HEK293 (cell line): ENCODE data around the gene NRSN2.

Source experiments
- CTCF ChIA-PET: fragments of 350-600 bp; formaldehyde crosslinking; extraction: SDS; loops from one replicate; lab custom pipeline; 2021; ENCODE audit warnings: antibody characterized with exemption; lab: Yijun Ruan, JAX
- POLR2A ChIA-PET: fragments of 300-600 bp; formaldehyde crosslinking; extraction: SDS; loops from one replicate; lab custom pipeline; 2020; ENCODE audit warnings: antibody characterized with exemption, inconsistent platforms; lab: Yijun Ruan, JAX
- H3K27ac ChIP-seq: fragments of 200-500 bp; sonication (Bioruptor generic); 2 replicates; pipeline ENCODE4 v1.5.1; 2014; ENCODE audit warnings: low read depth, low read length, control low read depth, inconsistent platforms; ENCODE audit errors: extremely low read depth
- H3K36me3 ChIP-seq, 2 experiments: fragments of 200-500 bp in 1 of 2; sonication (Bioruptor generic) in 1 of 2; 1 replicate in 1 of 2; 2 replicates in 1 of 2; pipeline ENCODE4 v1.5.1; 2014 to 2017; ENCODE audit warnings: inconsistent platforms in 2 of 2, low read length in 2 of 2; ENCODE audit not compliant: control insufficient read depth in 2 of 2, insufficient read depth in 1 of 2
- H3K4me1 ChIP-seq: fragments of 200-500 bp; sonication (Bioruptor generic); 2 replicates; pipeline ENCODE4 v1.5.1; 2014; ENCODE audit warnings: mild to moderate bottlenecking, low read length, inconsistent platforms; ENCODE audit not compliant: control insufficient read depth, insufficient read depth
- H3K4me3 ChIP-seq: 2 replicates; pipeline ENCODE4 v1.5.1; 2011; ENCODE audit warnings: low read depth, mild to moderate bottlenecking, control low read depth, low read length, moderate library complexity
- H3K9me3 ChIP-seq: fragments of 200-500 bp; sonication (Bioruptor generic); 2 replicates; pipeline ENCODE4 v1.5.1; 2014; ENCODE audit warnings: low read depth, low read length, inconsistent platforms; ENCODE audit not compliant: control insufficient read depth, insufficient read depth
- BCL11A ChIP-seq: fragments of 450-650 bp; formaldehyde crosslinking; IDR thresholded peaks from 2 replicates; pipeline ENCODE4 v1.5.1; 2016; ENCODE audit warnings: low read depth, missing biosample characterization, missing genetic modification characterization
- FEZF1 ChIP-seq: fragments of 450-650 bp; formaldehyde crosslinking; IDR thresholded peaks from 2 replicates; pipeline ENCODE4 v1.5.1; 2016; ENCODE audit warnings: missing biosample characterization, missing genetic modification characterization
- IKZF3 ChIP-seq: fragments of 450-650 bp; IDR thresholded peaks from 2 replicates; pipeline ENCODE4 v1.5.0; 2018; ENCODE audit warnings: missing biosample characterization, mild to moderate bottlenecking, missing genetic modification characterization, moderate library complexity
- WT1 ChIP-seq: fragments of 450-650 bp; formaldehyde crosslinking; IDR thresholded peaks from 2 replicates; pipeline ENCODE4 v1.5.1; 2016; ENCODE audit warnings: missing biosample characterization, missing genetic modification characterization
- YY1 ChIP-seq: fragments of 450-650 bp; formaldehyde crosslinking; IDR thresholded peaks from 2 replicates; pipeline ENCODE4 v1.5.1; 2018; ENCODE audit warnings: missing biosample characterization, missing genetic modification characterization
- ZBTB20 ChIP-seq: fragments of 450-650 bp; formaldehyde crosslinking; IDR thresholded peaks from 2 replicates; pipeline ENCODE4 v1.5.1; 2016; ENCODE audit warnings: missing biosample characterization, missing genetic modification characterization
- ZBTB8A ChIP-seq: fragments of 450-650 bp; formaldehyde crosslinking; IDR thresholded peaks from 2 replicates; pipeline ENCODE4 v1.5.1; 2016; ENCODE audit warnings: missing biosample characterization, missing genetic modification characterization
- ZNF112 ChIP-seq: fragments of 450-650 bp; formaldehyde crosslinking; IDR thresholded peaks from 2 replicates; pipeline ENCODE4 v1.5.0; 2017; ENCODE audit warnings: missing biosample characterization, missing genetic modification characterization
- ZNF146 ChIP-seq: fragments of 450-650 bp; formaldehyde crosslinking; IDR thresholded peaks from 2 replicates; pipeline ENCODE4 v1.5.1; 2016; ENCODE audit warnings: missing biosample characterization, missing genetic modification characterization
- ZNF19 ChIP-seq: fragments of 450-650 bp; formaldehyde crosslinking; IDR thresholded peaks from 2 replicates; pipeline ENCODE4; 2016; ENCODE audit warnings: missing biosample characterization, missing genetic modification characterization, low read depth
- ZNF302 ChIP-seq: fragments of 450-650 bp; formaldehyde crosslinking; IDR thresholded peaks from 2 replicates; pipeline ENCODE4 v1.5.1; 2016; ENCODE audit warnings: missing biosample characterization, missing genetic modification characterization, low read depth
- ZNF544 ChIP-seq: fragments of 450-650 bp; formaldehyde crosslinking; IDR thresholded peaks from 2 replicates; pipeline ENCODE4 v1.5.0; 2017; ENCODE audit warnings: missing biosample characterization, missing genetic modification characterization
- ZNF561 ChIP-seq: fragments of 450-650 bp; IDR thresholded peaks from 2 replicates; pipeline ENCODE4 v1.5.1; 2018; ENCODE audit warnings: missing biosample characterization, missing genetic modification characterization, borderline replicate concordance
- ZNF629 ChIP-seq: fragments of 450-650 bp; formaldehyde crosslinking; IDR thresholded peaks from 2 replicates; pipeline ENCODE4 v1.5.1; 2017; ENCODE audit warnings: missing biosample characterization, missing genetic modification characterization
- ZNF660 ChIP-seq: fragments of 450-650 bp; IDR thresholded peaks from 2 replicates; pipeline ENCODE4 v1.5.1; 2018; ENCODE audit warnings: missing biosample characterization, mild to moderate bottlenecking, missing genetic modification characterization
- ZNF677 ChIP-seq: fragments of 450-650 bp; IDR thresholded peaks from 2 replicates; pipeline ENCODE4 v1.5.0; 2018; ENCODE audit warnings: missing biosample characterization, mild to moderate bottlenecking, missing genetic modification characterization, moderate library complexity
- ZNF777 ChIP-seq: fragments of 450-650 bp; formaldehyde crosslinking; IDR thresholded peaks from 2 replicates; pipeline ENCODE4 v1.5.1; 2017; ENCODE audit warnings: missing biosample characterization, missing genetic modification characterization, borderline replicate concordance
- TF ChIP-seq, protein P1 (sequence below): fragments of 450-650 bp; formaldehyde crosslinking; IDR thresholded peaks from 2 replicates; pipeline ENCODE4 v1.5.1; 2016; ENCODE audit warnings: missing biosample characterization, missing genetic modification characterization
- TF ChIP-seq, protein P2 (sequence below): fragments of 450-650 bp; formaldehyde crosslinking; IDR thresholded peaks from 2 replicates; pipeline ENCODE4 v1.5.1; 2017; ENCODE audit warnings: missing biosample characterization, missing genetic modification characterization
- TF ChIP-seq, protein P3 (sequence below): fragments of 450-650 bp; formaldehyde crosslinking; optimal IDR thresholded peaks from 2 replicates; pipeline ENCODE3; 2016; ENCODE audit warnings: missing biosample characterization, mild to moderate bottlenecking, missing genetic modification characterization
- TF ChIP-seq, protein P4 (sequence below): fragments of 450-650 bp; formaldehyde crosslinking; IDR thresholded peaks from 2 replicates; pipeline ENCODE4 v1.5.1; 2016; ENCODE audit warnings: missing biosample characterization, missing genetic modification characterization
- TF ChIP-seq, protein P5 (sequence below): fragments of 450-650 bp; formaldehyde crosslinking; IDR thresholded peaks from 2 replicates; pipeline ENCODE4 v1.5.1; 2016; ENCODE audit warnings: missing biosample characterization, missing genetic modification characterization, low read depth
- TF ChIP-seq, protein P6 (sequence below): fragments of 450-650 bp; formaldehyde crosslinking; IDR thresholded peaks from 2 replicates; pipeline ENCODE4 v1.5.1; 2016; ENCODE audit warnings: missing biosample characterization, missing genetic modification characterization

The NRSN2 gene

DNA sequence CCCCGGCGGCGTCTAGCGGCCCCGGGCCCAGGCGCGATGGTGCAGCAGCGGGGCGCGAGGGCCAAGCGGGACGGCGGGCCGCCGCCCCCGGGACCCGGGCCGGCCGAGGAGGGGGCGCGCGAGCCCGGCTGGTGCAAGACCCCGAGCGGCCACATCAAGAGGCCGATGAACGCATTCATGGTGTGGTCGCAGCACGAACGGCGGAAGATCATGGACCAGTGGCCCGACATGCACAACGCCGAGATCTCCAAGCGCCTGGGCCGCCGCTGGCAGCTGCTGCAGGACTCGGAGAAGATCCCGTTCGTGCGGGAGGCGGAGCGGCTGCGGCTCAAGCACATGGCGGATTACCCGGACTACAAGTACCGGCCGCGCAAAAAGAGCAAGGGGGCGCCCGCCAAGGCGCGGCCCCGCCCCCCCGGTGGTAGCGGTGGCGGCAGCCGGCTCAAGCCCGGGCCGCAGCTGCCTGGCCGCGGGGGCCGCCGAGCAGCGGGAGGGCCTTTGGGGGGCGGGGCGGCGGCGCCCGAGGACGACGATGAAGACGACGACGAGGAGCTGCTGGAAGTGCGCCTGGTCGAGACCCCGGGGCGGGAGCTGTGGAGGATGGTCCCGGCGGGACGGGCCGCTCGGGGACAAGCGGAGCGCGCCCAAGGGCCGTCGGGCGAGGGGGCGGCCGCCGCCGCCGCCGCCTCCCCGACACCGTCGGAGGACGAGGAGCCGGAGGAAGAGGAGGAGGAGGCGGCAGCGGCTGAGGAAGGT, 20.8 kb upstream of the NRSN2 start (continued):
- TF ChIP-seq, protein P1, sequence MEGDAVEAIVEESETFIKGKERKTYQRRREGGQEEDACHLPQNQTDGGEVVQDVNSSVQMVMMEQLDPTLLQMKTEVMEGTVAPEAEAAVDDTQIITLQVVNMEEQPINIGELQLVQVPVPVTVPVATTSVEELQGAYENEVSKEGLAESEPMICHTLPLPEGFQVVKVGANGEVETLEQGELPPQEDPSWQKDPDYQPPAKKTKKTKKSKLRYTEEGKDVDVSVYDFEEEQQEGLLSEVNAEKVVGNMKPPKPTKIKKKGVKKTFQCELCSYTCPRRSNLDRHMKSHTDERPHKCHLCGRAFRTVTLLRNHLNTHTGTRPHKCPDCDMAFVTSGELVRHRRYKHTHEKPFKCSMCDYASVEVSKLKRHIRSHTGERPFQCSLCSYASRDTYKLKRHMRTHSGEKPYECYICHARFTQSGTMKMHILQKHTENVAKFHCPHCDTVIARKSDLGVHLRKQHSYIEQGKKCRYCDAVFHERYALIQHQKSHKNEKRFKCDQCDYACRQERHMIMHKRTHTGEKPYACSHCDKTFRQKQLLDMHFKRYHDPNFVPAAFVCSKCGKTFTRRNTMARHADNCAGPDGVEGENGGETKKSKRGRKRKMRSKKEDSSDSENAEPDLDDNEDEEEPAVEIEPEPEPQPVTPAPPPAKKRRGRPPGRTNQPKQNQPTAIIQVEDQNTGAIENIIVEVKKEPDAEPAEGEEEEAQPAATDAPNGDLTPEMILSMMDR = peak; percentile 35; the same call in 1 of the 2 replicates
- TF ChIP-seq, protein P2, sequence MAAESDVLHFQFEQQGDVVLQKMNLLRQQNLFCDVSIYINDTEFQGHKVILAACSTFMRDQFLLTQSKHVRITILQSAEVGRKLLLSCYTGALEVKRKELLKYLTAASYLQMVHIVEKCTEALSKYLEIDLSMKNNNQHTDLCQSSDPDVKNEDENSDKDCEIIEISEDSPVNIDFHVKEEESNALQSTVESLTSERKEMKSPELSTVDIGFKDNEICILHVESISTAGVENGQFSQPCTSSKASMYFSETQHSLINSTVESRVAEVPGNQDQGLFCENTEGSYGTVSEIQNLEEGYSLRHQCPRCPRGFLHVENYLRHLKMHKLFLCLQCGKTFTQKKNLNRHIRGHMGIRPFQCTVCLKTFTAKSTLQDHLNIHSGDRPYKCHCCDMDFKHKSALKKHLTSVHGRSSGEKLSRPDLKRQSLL (tag by site-specific recombination) = 0 out of 2 replicates have a peak, but pooled peaks have one; percentile 21
- no peak for TF ChIP-seq ZNF561 (tag by site-specific recombination)
- TF ChIP-seq ZNF112 (tag by site-specific recombination) = no peak
- TF ChIP-seq IKZF3 (tag by site-specific recombination) = 0 out of 2 replicates have a peak, but pooled peaks have one; percentile 35
- no peak for TF ChIP-seq ZNF19 (tag by site-specific recombination)
- TF ChIP-seq YY1 (tag by site-specific recombination) = peak; percentile 11; the same call in 1 of the 2 replicates
- peak; percentile 28; the same call in 1 of the 2 replicates for TF ChIP-seq ZBTB20 (tag by site-specific recombination)
- no peak for TF ChIP-seq ZNF660 (tag by site-specific recombination)
- TF ChIP-seq, protein P3, sequence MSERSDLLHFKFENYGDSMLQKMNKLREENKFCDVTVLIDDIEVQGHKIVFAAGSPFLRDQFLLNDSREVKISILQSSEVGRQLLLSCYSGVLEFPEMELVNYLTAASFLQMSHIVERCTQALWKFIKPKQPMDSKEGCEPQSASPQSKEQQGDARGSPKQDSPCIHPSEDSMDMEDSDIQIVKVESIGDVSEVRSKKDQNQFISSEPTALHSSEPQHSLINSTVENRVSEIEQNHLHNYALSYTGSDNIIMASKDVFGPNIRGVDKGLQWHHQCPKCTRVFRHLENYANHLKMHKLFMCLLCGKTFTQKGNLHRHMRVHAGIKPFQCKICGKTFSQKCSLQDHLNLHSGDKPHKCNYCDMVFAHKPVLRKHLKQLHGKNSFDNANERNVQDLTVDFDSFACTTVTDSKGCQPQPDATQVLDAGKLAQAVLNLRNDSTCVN (tag by site-specific recombination) = peak; percentile 71
- TF ChIP-seq ZBTB8A (tag by site-specific recombination) = peak; percentile 66; the same call in 1 of the 2 replicates
- peak; percentile 78 for TF ChIP-seq FEZF1
- no peak for TF ChIP-seq BCL11A (tag by site-specific recombination)

DNA sequence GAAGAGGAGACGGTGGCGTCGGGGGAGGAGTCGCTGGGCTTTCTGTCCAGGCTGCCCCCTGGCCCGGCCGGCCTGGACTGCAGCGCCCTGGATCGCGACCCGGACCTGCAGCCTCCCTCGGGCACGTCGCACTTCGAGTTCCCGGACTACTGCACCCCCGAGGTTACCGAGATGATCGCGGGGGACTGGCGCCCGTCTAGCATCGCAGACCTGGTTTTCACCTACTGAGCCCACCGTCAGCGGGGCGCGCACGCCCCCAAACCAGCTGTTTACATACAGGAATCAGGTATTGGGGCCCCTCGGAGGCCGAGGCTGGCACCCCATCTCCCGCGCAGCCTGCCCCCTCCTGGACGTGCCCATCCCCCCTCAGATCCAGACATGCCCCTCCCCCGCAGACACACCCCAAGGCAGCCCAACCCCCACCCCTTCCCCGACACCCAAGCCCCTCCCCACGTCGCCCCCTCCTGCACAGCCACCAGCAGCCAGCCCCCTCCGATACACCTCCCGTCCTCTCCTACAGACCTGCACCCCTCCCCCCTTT, 20.2 kb upstream of the NRSN2 start:
- H3K4me1 ChIP-seq = peaks cover 13% of the 10 kb centered on the region
- TF ChIP-seq WT1 (tag by site-specific recombination) (no peak), ZNF146 (tag by site-specific recombination) (no peak; the same call in none of the 2 replicates), ZNF777 (tag by site-specific recombination) (peak; percentile 92; the same call in 1 of the 2 replicates), ZNF629 (no peak), ZNF660 (tag by site-specific recombination) (no peak), ZNF544 (tag by site-specific recombination) (no peak), ZNF677 (tag by site-specific recombination) (no peak), ZNF302 (no peak)
- TF ChIP-seq, protein P4, sequence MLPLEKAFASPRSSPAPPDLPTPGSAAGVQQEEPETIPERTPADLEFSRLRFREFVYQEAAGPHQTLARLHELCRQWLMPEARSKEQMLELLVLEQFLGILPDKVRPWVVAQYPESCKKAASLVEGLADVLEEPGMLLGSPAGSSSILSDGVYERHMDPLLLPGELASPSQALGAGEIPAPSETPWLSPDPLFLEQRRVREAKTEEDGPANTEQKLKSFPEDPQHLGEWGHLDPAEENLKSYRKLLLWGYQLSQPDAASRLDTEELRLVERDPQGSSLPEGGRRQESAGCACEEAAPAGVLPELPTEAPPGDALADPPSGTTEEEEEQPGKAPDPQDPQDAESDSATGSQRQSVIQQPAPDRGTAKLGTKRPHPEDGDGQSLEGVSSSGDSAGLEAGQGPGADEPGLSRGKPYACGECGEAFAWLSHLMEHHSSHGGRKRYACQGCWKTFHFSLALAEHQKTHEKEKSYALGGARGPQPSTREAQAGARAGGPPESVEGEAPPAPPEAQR (tag by site-specific recombination) = no peak
- TF ChIP-seq, protein P5, sequence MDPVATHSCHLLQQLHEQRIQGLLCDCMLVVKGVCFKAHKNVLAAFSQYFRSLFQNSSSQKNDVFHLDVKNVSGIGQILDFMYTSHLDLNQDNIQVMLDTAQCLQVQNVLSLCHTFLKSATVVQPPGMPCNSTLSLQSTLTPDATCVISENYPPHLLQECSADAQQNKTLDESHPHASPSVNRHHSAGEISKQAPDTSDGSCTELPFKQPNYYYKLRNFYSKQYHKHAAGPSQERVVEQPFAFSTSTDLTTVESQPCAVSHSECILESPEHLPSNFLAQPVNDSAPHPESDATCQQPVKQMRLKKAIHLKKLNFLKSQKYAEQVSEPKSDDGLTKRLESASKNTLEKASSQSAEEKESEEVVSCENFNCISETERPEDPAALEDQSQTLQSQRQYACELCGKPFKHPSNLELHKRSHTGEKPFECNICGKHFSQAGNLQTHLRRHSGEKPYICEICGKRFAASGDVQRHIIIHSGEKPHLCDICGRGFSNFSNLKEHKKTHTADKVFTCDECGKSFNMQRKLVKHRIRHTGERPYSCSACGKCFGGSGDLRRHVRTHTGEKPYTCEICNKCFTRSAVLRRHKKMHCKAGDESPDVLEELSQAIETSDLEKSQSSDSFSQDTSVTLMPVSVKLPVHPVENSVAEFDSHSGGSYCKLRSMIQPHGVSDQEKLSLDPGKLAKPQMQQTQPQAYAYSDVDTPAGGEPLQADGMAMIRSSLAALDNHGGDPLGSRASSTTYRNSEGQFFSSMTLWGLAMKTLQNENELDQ (tag by site-specific recombination) = no peak
- TF ChIP-seq, protein P6, sequence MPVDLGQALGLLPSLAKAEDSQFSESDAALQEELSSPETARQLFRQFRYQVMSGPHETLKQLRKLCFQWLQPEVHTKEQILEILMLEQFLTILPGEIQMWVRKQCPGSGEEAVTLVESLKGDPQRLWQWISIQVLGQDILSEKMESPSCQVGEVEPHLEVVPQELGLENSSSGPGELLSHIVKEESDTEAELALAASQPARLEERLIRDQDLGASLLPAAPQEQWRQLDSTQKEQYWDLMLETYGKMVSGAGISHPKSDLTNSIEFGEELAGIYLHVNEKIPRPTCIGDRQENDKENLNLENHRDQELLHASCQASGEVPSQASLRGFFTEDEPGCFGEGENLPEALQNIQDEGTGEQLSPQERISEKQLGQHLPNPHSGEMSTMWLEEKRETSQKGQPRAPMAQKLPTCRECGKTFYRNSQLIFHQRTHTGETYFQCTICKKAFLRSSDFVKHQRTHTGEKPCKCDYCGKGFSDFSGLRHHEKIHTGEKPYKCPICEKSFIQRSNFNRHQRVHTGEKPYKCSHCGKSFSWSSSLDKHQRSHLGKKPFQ (tag by site-specific recombination) = no peak

More for the DNA sequence above, 20.2 kb upstream of the NRSN2 start:
- peak overlapping the region; percentile 35 for H3K4me3 ChIP-seq
- ChIA-PET POLR2A (interaction anchor here (1.4 to 5.6 kb wide), 2 partner anchors 21 to 27 kb away, joined by 7 to 74 read pairs; partner anchors contain the start of genes NRSN2 and ZCCHC3), CTCF (no interaction called here)
- peak overlapping the region; percentile 99 for H3K27ac ChIP-seq
- peaks cover 0 to 5% of the 10 kb centered on the region in 2 experiments; a peak in 1 of 3 replicates for H3K36me3 ChIP-seq
- H3K9me3 ChIP-seq = no peaks in the 10 kb centered on the region
